ENCODE results near the gene SLC2A4RG.

GRCh38 chr20:63754008-63754407 is 14.4 kb downstream of the SLC2A4RG start:
- TF ChIP-seq POLR2A (IDR thresholded peaks at IDR 0.05; ENCODE audit: low read length) (no peak), GATA1 (IDR thresholded peaks at IDR 0.05; ENCODE audit: low read depth, low read length) (no peak)

Data from erythroblast (primary cell).